ENCODE data around the gene FLT3LG. TPM values are rescaled to one million over a fixed set of nuclear protein-coding genes. Genes with fewer than 3 reads are reported as not detected.

The FLT3LG gene
- total and polyA plus RNA-seq, 2 experiments from 2014 or later: 1.3 to 4.6 TPM

DNA sequence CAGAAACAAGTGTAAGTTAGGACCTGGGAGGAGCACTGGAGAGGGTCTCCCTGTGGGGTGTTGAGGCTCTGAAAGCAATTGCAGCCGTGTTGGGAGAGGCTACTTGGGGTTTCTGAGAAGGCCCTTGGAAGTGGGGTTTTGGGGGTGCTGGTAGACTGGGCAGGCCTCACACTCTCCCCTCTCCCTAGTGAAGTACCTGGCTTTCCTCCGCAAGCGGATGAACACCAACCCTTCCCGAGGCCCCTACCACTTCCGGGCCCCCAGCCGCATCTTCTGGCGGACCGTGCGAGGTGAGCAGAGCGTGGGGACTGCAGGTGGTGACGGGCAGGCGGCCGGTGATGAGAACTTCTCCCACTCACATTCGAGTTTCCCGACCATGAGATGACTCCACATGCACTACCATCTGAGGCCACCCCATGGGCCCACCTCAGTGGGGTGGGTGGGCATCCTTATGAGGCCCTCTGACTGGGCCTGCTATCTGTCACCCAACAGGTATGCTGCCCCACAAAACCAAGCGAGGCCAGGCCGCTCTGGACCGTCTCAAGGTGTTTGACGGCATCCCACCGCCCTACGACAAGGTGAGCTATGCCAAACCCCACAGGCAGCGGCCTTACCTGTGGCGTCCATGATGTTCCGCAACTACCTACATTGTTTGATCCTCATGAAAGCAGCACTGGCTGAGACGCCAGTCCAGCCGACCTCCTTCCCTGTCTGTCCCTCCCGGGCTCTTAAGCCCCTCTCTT is 16.4 kb downstream of the FLT3LG start:
- peaks cover 7% of the 10 kb centered on the region; the same call in 1 of the 2 replicates for H3K4me1 ChIP-seq (ENCODE audit: insufficient read depth)
- H3K36me3 ChIP-seq (ENCODE audit: low read depth): peaks cover 44% of the 10 kb centered on the region
- peak overlapping the region; percentile 92 for H3K4me3 ChIP-seq
- H3K9me2 ChIP-seq (ENCODE audit: insufficient read depth): no peaks in the 10 kb centered on the region
- DNase-seq: no peak
- in situ Hi-C loops (cut with MboI): no loop called here
- no peaks in the 10 kb centered on the region for H3K9me3 ChIP-seq (ENCODE audit: low read depth)
- TF ChIP-seq EZH2 (IDR thresholded peaks at IDR 0.05; ENCODE audit: insufficient read depth, poor library complexity, severe bottlenecking): no peak
- no peak for TF ChIP-seq EZH2phosphoT487 (IDR thresholded peaks at IDR 0.05; ENCODE audit: insufficient read depth, low read depth)
- H2AFZ ChIP-seq: no peak overlapping the region
- H3K9ac ChIP-seq: peak overlapping the region; percentile 99
- 86 to 88% methylated on average over 26 to 27 of the region's 27 CpGs for WGBS, 2 experiments (ENCODE audit: low coverage in 1 of 2, low lambda C conversion rate in 2 of 2, missing lambda C conversion rate in 2 of 2)
- peaks cover 45% of the 10 kb centered on the region for H3K79me2 ChIP-seq (ENCODE audit: insufficient read depth)
- peaks cover 12% of the 10 kb centered on the region; the same call in 1 of the 2 replicates for H4K20me1 ChIP-seq (ENCODE audit: insufficient read depth)
- H3K27me3 ChIP-seq (replicated peaks; ENCODE audit: insufficient read depth): no peaks in the 10 kb centered on the region
- peak overlapping the region; percentile 86 for H3K27ac ChIP-seq
- H3K4me2 ChIP-seq (ENCODE audit: unreplicated experiment): peak overlapping the region; percentile 99
- H3F3A ChIP-seq (ENCODE audit: insufficient read depth): peaks cover 60% of the 10 kb centered on the region

DNA sequence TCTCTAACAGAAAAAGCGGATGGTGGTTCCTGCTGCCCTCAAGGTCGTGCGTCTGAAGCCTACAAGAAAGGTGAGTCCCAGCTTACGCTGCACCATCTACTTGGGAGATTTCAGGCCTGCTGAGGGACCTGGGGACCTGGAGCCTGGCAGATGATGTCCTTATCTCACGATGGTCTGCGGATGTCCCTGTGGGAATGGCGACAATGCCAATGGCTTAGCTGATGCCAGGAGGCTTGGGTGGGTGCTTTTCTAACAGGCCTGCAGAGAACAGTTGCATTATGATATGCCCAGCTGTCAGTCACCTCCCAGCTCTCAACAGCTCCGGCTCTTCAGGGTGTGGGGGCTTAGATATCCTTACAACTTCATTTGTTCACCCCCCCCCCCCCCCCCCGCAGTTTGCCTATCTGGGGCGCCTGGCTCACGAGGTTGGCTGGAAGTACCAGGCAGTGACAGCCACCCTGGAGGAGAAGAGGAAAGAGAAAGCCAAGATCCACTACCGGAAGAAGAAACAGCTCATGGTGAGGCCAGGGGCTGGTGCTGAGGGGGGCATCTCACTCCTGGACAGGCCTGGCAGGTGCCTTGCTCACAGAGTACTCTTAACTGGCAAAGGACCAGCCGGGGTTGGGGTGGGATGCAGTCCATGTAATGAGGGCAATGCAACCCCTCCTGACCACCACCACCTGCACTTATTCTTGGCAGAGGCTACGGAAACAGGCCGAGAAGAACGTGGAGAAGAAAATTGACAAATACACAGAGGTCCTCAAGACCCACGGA is 17.2 kb downstream of the FLT3LG start:
- no peaks in the 10 kb centered on the region for H3K27me3 ChIP-seq (replicated peaks; ENCODE audit: insufficient read depth)
- 71 to 74% methylated on average over 16 to 17 of the region's 17 CpGs for WGBS, 2 experiments (ENCODE audit: low coverage in 1 of 2, low lambda C conversion rate in 2 of 2, missing lambda C conversion rate in 2 of 2)
- peaks cover 44% of the 10 kb centered on the region for H3K36me3 ChIP-seq (ENCODE audit: low read depth)
- in situ Hi-C loops (cut with MboI): no loop called here
- no peak overlapping the region for H3K4me3 ChIP-seq
- H3K9me2 ChIP-seq (ENCODE audit: insufficient read depth): no peaks in the 10 kb centered on the region
- peak overlapping the region; percentile 99 for H3K9ac ChIP-seq
- no peak for TF ChIP-seq EZH2phosphoT487 (IDR thresholded peaks at IDR 0.05; ENCODE audit: insufficient read depth, low read depth)
- no peak for TF ChIP-seq EZH2 (IDR thresholded peaks at IDR 0.05; ENCODE audit: insufficient read depth, poor library complexity, severe bottlenecking)
- H3K4me2 ChIP-seq (ENCODE audit: unreplicated experiment): no peak overlapping the region
- peaks cover 63% of the 10 kb centered on the region for H3F3A ChIP-seq (ENCODE audit: insufficient read depth)
- H3K9me3 ChIP-seq (ENCODE audit: low read depth): no peaks in the 10 kb centered on the region
- no peak for DNase-seq
- no peak overlapping the region for H2AFZ ChIP-seq
- H3K79me2 ChIP-seq (ENCODE audit: insufficient read depth): peaks cover 45% of the 10 kb centered on the region
- peaks cover 12% of the 10 kb centered on the region; the same call in 1 of the 2 replicates for H4K20me1 ChIP-seq (ENCODE audit: insufficient read depth)
- peak overlapping the region; percentile 86 for H3K27ac ChIP-seq
- H3K4me1 ChIP-seq (ENCODE audit: insufficient read depth): peaks cover 7% of the 10 kb centered on the region; the same call in 1 of the 2 replicates

DNA sequence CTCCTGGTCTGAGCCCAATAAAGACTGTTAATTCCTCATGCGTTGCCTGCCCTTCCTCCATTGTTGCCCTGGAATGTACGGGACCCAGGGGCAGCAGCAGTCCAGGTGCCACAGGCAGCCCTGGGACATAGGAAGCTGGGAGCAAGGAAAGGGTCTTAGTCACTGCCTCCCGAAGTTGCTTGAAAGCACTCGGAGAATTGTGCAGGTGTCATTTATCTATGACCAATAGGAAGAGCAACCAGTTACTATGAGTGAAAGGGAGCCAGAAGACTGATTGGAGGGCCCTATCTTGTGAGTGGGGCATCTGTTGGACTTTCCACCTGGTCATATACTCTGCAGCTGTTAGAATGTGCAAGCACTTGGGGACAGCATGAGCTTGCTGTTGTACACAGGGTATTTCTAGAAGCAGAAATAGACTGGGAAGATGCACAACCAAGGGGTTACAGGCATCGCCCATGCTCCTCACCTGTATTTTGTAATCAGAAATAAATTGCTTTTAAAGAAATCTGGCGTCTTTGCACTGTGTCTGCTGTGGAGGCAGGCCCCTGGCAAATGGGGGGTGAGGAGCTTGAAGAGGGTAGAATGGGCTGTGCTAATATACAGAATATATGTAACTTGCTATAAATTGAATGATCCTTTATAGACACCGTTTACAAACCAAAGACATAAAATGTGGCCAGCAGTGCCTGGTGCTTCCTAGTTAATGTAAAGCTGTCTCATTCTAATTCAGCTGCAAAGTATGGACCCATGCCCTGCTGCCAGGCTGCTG is 18.0 kb downstream of the FLT3LG start:
- Histone ChIP-seq H3K4me1 (ENCODE audit: insufficient read depth) (peaks cover 7% of the 10 kb centered on the region; the same call in 1 of the 2 replicates), H3K79me2 (ENCODE audit: insufficient read depth) (peaks cover 52% of the 10 kb centered on the region), H2AFZ (no peak overlapping the region), H4K20me1 (ENCODE audit: insufficient read depth) (peaks cover 12% of the 10 kb centered on the region; the same call in 1 of the 2 replicates), H3K9me2 (ENCODE audit: insufficient read depth) (no peaks in the 10 kb centered on the region), H3K9ac (no peak overlapping the region), H3K36me3 (ENCODE audit: low read depth) (peaks cover 44% of the 10 kb centered on the region), H3F3A (ENCODE audit: insufficient read depth) (peaks cover 63% of the 10 kb centered on the region), H3K4me3 (no peak overlapping the region), H3K27me3 (replicated peaks; ENCODE audit: insufficient read depth) (no peaks in the 10 kb centered on the region), H3K4me2 (ENCODE audit: unreplicated experiment) (no peak overlapping the region), H3K9me3 (ENCODE audit: low read depth) (no peaks in the 10 kb centered on the region), H3K27ac (peak overlapping the region; percentile 38)
- 59 to 61% methylated on average over 7 of the region's 7 CpGs for WGBS, 2 experiments (ENCODE audit: low coverage in 1 of 2, low lambda C conversion rate in 2 of 2, missing lambda C conversion rate in 2 of 2)
- DNase-seq: no peak
- TF ChIP-seq EZH2 (IDR thresholded peaks at IDR 0.05; ENCODE audit: insufficient read depth, poor library complexity, severe bottlenecking) (no peak), EZH2phosphoT487 (IDR thresholded peaks at IDR 0.05; ENCODE audit: insufficient read depth, low read depth) (no peak)
- in situ Hi-C loops (cut with MboI): no loop called here

All from GM23248 (cell line).